A549 (cell line): ENCODE results near the gene ZC3H18. TPM values are rescaled to one million over a fixed set of nuclear protein-coding genes. Genes with fewer than 3 reads are reported as not detected.

ENCODE experiments used
- ATAC-seq, 2 experiments: fragments of 200-7000 bp in 1 of 2; fragments of >200 bp in 1 of 2; cut with Nextera tagmentation in 1 of 2; cut with Tn5 transposase in 1 of 2; 3 replicates each; pipeline versions ENCODE4 v1.8.0 to v1.9.1; 2018 to 2020; ENCODE audit warnings: mild to moderate bottlenecking in 1 of 2, moderate library complexity in 1 of 2
- CTCF ChIA-PET: fragments of 300-600 bp; sonication (Branson Sonifier 250); formaldehyde crosslinking; extraction: SDS; loops from one replicate; lab custom pipeline; 2021; ENCODE audit warnings: antibody characterized with exemption, inconsistent platforms; lab: Yijun Ruan, JAX
- POLR2A ChIA-PET: fragments of 350-600 bp; formaldehyde crosslinking; extraction: SDS; loops from one replicate; lab custom pipeline; 2021; ENCODE audit warnings: antibody characterized with exemption, inconsistent platforms; lab: Yijun Ruan, JAX
- DNase-seq, 2 experiments: peaks; one replicate each; pipeline versions ENCODE4 v3.0.0 to v3.0.0-alpha.2; 2011 to 2016; ENCODE audit warnings: low read depth in 1 of 2, low spot score in 1 of 2
- FAIRE-seq: peaks from 2 replicates; lab custom pipeline; 2011; peaks lifted over from hg19 to GRCh38; lab: Jason Lieb, UNC
- H3K27ac ChIP-seq, 2 experiments: fragments of >200 bp; sonication (Bioruptor Twin); formaldehyde crosslinking; 3 replicates each; pipeline ENCODE4 v1.5.1; 2016 to 2017
- H3K4me1 ChIP-seq: fragments of >200 bp; sonication (Bioruptor Twin); formaldehyde crosslinking; 3 replicates; pipeline ENCODE4 v1.6.1; 2016
- H3K4me2 ChIP-seq: fragments of >200 bp; sonication (Bioruptor Twin); formaldehyde crosslinking; 3 replicates; pipeline ENCODE4 v1.6.1; 2016
- H3K4me3 ChIP-seq: fragments of >200 bp; sonication (Bioruptor Twin); formaldehyde crosslinking; 3 replicates; pipeline ENCODE4 v1.5.1; 2016
- H3K9me3 ChIP-seq: fragments of >200 bp; sonication (Bioruptor Twin); formaldehyde crosslinking; 3 replicates; pipeline ENCODE4 v1.6.1; 2016
- CBX8 ChIP-seq: fragments of 200-600 bp; sonication (generic); IDR thresholded peaks from 2 replicates; pipeline ENCODE4 v1.6.1; 2016
- CHD4 ChIP-seq: fragments of 200-600 bp; sonication (generic); IDR thresholded peaks from 2 replicates; pipeline ENCODE4 v1.6.1; 2016; ENCODE audit warnings: antibody characterized with exemption, mild to moderate bottlenecking, borderline replicate concordance
- EHMT2 ChIP-seq: fragments of 200-600 bp; sonication (generic); IDR thresholded peaks from 2 replicates; pipeline ENCODE4 v1.6.1; 2016; ENCODE audit warnings: antibody characterized with exemption, low read depth, mild to moderate bottlenecking, moderate library complexity
- EP300 ChIP-seq, 2 experiments: fragments of >200 bp; sonication (Bioruptor Twin); formaldehyde crosslinking; IDR thresholded peaks; 2 replicates in 1 of 2; 3 replicates in 1 of 2; pipeline ENCODE4 v1.6.1; 2016 to 2017
- GATA3 ChIP-seq: IDR thresholded peaks from 2 replicates; pipeline ENCODE4 v1.6.1; 2012; ENCODE audit warnings: borderline replicate concordance
- HOXA7 ChIP-seq: fragments of 250-450 bp; sonication (Bioruptor Pico); IDR thresholded peaks from 2 replicates; pipeline ENCODE4 v1.5.0; 2020; ENCODE audit warnings: mild to moderate bottlenecking, moderate library complexity
- MAZ ChIP-seq: fragments of 150-350 bp; IDR thresholded peaks from 2 replicates; pipeline ENCODE4 v1.6.1; 2014; ENCODE audit warnings: antibody characterized with exemption, low read depth, low read length, borderline replicate concordance
- MYC ChIP-seq: IDR thresholded peaks from 2 replicates; pipeline ENCODE4 v1.6.1; 2012; ENCODE audit warnings: mild to moderate bottlenecking, inconsistent platforms, low read length, improper control_type of control experiment, borderline replicate concordance
- NPAS2 ChIP-seq: fragments of 250-450 bp; sonication (Bioruptor Pico); IDR thresholded peaks from 2 replicates; pipeline ENCODE4 v1.8.0; 2022; ENCODE audit warnings: mild to moderate bottlenecking, moderate library complexity, borderline replicate concordance
- NR3C1 ChIP-seq: fragments of >200 bp; sonication (Bioruptor Twin); formaldehyde crosslinking; IDR thresholded peaks from 3 replicates; pipeline ENCODE4 v1.6.1; 2017
- POLR2A ChIP-seq: IDR thresholded peaks from 2 replicates; pipeline ENCODE4 v1.6.1; 2012; ENCODE audit warnings: mild to moderate bottlenecking, low read length
- POLR2AphosphoS2 ChIP-seq: conservative IDR thresholded peaks from 2 replicates; pipeline ENCODE4 v1.6.1; 2012; ENCODE audit warnings: low read length, improper control_type of control experiment, inconsistent platforms
- RAD21 ChIP-seq, 2 experiments: fragments of >200 bp in 1 of 2; sonication (Bioruptor Twin) in 1 of 2; formaldehyde crosslinking in 1 of 2; IDR thresholded peaks in 1 of 2; conservative IDR thresholded peaks in 1 of 2; 2 replicates in 1 of 2; 3 replicates in 1 of 2; pipeline ENCODE4 v1.6.1; 2012 to 2018; ENCODE audit warnings: inconsistent platforms in 1 of 2
- RARB ChIP-seq: fragments of 250-450 bp; sonication (Bioruptor Pico); IDR thresholded peaks from 2 replicates; pipeline ENCODE4 v1.8.0; 2021; ENCODE audit warnings: mild to moderate bottlenecking, moderate library complexity
- RFX5 ChIP-seq: fragments of 450-650 bp; IDR thresholded peaks from 2 replicates; pipeline ENCODE4 v1.7.1; 2014; ENCODE audit warnings: antibody characterized with exemption, mild to moderate bottlenecking, moderate library complexity
- RNF2 ChIP-seq: fragments of 200-600 bp; sonication (generic); IDR thresholded peaks from 2 replicates; pipeline ENCODE4 v1.6.1; 2016; ENCODE audit warnings: low read depth, mild to moderate bottlenecking, antibody characterized with exemption, moderate library complexity, borderline replicate concordance
- SREBF2 ChIP-seq: fragments of 450-650 bp; IDR thresholded peaks from 2 replicates; pipeline ENCODE4 v1.6.1; 2014; ENCODE audit warnings: mild to moderate bottlenecking, moderate library complexity
- ZFP36 ChIP-seq: fragments of 450-650 bp; IDR thresholded peaks from 2 replicates; pipeline ENCODE4 v1.6.1; 2014; ENCODE audit warnings: borderline replicate concordance; ENCODE audit not compliant: partially characterized antibody
- ZNF302 ChIP-seq: fragments of 250-450 bp; sonication (Bioruptor Pico); IDR thresholded peaks from 2 replicates; pipeline ENCODE4 v1.9.0; 2021; ENCODE audit warnings: inconsistent platforms, mild to moderate bottlenecking, moderate library complexity
- ZSCAN20 ChIP-seq: fragments of 250-450 bp; sonication (Bioruptor Pico); IDR thresholded peaks from 2 replicates; pipeline ENCODE4 v1.8.0; 2022; ENCODE audit warnings: mild to moderate bottlenecking, moderate library complexity
- WGBS: methylation state at CpG from one replicate; pipeline ENCODE4 v1.1.6; 2017; ENCODE audit errors: missing lambda C conversion rate; 5-methylcytosine and 5-hydroxymethylcytosine counted together
- polyA plus RNA-seq, 4 experiments: library from polyadenylated mRNA; depleted of rRNA in 3 of 4; stranded (reverse); fragments of >200 nt; fragmentation: RNase III in 1 of 4; extraction: RNeasy Plus Mini Kit Qiagen cat#74134 plus additional on column Dnase treatment in 1 of 4; gene quantifications; 2 replicates in 3 of 4; 3 replicates in 1 of 4; pipeline ENCODE4 v1.2.3, GENCODE V29; 2011 to 2017
- TF ChIP-seq, protein P1 (sequence below): fragments of 150-350 bp; IDR thresholded peaks from 2 replicates; pipeline ENCODE4 v1.6.1; 2014; ENCODE audit warnings: low read depth, mild to moderate bottlenecking, low read length
- TF ChIP-seq, protein P2 (sequence below): fragments of 200-600 bp; sonication (generic); IDR thresholded peaks from 2 replicates; pipeline ENCODE4 v1.6.1; 2016; ENCODE audit warnings: antibody characterized with exemption, mild to moderate bottlenecking, moderate library complexity
- TF ChIP-seq, protein P3 (sequence below): fragments of 450-650 bp; IDR thresholded peaks from 2 replicates; pipeline ENCODE4 v1.6.1; 2014; ENCODE audit warnings: antibody characterized with exemption
- TF ChIP-seq, protein P4 (sequence below): fragments of >200 bp; sonication (Bioruptor Twin); formaldehyde crosslinking; IDR thresholded peaks from 3 replicates; pipeline ENCODE4 v1.6.1; 2016

Gene ZC3H18
- polyA plus RNA-seq, 2 of the 4 experiments (the other 2 are of a cell fraction): 21.1 to 48.2 TPM

DNA sequence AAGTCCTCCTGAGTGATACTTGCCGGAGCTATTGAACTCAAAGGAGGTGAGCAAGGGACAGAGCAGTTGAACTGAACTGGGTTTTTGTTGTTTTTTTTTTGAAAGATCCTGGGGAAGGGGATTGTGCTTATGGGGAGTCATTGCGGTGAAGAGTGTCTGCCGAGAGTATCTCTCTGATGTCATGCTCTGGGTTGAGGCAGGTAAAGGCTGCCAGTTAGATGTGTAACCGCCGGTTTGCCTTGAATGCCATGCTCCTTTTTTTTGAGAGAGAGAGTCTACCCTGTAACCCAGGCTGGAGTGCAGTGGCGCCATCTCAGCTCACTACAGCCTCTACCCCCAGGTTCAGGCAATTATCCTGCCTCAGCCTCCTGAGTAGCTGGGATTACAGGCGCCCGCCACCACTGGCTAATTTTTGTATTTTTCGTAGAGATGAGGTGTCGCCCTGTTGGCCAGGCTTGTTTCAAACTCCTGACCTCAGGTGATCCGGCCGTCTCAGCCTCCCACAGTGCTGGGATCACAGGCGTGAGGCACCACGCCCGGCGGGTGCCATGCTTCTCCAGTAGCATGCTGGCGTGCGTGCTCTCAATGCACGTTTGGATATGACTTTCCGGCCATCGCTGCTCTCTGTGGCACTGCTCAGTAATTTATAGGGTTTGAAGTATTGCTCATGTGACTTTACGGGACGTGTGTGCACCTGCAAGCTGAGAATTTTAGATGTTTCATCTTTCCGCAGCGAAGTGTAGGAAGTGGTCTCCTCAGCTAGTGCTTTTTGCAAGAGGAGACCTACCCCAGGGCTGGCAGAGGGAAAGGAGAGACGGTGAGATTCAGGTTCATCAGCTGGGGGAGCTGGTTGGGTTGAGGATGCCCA, 8.5 kb downstream of the ZC3H18 start:
- H3K4me3 ChIP-seq: no peak overlapping the region
- ChIA-PET CTCF (interaction anchor here (0.6 to 1.0 kb wide), 4 partner anchors 9 to 1117 kb away, joined by 3 to 4 read pairs (median 3); partner anchors contain the start of gene ZC3H18), POLR2A (no interaction called here)
- FAIRE-seq (no peak), ATAC-seq (no peak), DNase-seq (no peak)
- H3K4me2 ChIP-seq: no peak overlapping the region
- no peak overlapping the region for H3K27ac ChIP-seq
- WGBS: 96% methylated on average over 26 of the region's 26 CpGs
- H3K4me1 ChIP-seq: no peaks in the 10 kb centered on the region
- no peaks in the 10 kb centered on the region for H3K9me3 ChIP-seq
- TF ChIP-seq SREBF2 (no peak), ZSCAN20 (CRISPR knock-in tag) (no peak), NPAS2 (no peak), RAD21 (conservative IDR thresholded peaks at IDR 0.05 in 1 of 2, IDR thresholded peaks at IDR 0.05 in 1 of 2) (no peak), EHMT2 (no peak), ZNF302 (CRISPR knock-in tag) (no peak), GATA3 (no peak)
- TF ChIP-seq, protein P1, sequence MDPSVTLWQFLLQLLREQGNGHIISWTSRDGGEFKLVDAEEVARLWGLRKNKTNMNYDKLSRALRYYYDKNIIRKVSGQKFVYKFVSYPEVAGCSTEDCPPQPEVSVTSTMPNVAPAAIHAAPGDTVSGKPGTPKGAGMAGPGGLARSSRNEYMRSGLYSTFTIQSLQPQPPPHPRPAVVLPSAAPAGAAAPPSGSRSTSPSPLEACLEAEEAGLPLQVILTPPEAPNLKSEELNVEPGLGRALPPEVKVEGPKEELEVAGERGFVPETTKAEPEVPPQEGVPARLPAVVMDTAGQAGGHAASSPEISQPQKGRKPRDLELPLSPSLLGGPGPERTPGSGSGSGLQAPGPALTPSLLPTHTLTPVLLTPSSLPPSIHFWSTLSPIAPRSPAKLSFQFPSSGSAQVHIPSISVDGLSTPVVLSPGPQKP: no peak
- TF ChIP-seq, protein P2, sequence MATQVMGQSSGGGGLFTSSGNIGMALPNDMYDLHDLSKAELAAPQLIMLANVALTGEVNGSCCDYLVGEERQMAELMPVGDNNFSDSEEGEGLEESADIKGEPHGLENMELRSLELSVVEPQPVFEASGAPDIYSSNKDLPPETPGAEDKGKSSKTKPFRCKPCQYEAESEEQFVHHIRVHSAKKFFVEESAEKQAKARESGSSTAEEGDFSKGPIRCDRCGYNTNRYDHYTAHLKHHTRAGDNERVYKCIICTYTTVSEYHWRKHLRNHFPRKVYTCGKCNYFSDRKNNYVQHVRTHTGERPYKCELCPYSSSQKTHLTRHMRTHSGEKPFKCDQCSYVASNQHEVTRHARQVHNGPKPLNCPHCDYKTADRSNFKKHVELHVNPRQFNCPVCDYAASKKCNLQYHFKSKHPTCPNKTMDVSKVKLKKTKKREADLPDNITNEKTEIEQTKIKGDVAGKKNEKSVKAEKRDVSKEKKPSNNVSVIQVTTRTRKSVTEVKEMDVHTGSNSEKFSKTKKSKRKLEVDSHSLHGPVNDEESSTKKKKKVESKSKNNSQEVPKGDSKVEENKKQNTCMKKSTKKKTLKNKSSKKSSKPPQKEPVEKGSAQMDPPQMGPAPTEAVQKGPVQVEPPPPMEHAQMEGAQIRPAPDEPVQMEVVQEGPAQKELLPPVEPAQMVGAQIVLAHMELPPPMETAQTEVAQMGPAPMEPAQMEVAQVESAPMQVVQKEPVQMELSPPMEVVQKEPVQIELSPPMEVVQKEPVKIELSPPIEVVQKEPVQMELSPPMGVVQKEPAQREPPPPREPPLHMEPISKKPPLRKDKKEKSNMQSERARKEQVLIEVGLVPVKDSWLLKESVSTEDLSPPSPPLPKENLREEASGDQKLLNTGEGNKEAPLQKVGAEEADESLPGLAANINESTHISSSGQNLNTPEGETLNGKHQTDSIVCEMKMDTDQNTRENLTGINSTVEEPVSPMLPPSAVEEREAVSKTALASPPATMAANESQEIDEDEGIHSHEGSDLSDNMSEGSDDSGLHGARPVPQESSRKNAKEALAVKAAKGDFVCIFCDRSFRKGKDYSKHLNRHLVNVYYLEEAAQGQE: no peak

DNA sequence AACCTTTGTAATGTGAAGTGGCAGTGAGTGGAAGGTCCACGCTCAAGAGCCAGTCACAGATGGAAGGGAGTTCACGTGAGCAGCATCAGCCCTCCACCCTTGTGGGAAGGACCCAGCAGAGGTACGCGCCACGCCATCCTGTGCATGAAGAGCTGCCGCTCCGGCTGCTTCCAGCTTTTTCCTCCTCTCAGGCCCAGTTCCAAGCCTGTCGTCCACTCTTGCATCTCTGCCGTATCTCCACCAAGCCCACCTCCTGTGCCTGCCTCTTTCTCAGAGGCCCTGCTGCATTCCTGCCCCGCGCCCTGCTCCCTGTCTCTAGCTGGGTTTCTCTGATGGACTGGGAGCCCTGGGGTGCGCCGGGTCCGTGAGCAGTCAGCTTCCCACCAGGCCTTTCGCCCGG, 10.2 kb downstream of the ZC3H18 start:
- WGBS: 97% methylated on average over 16 of the region's 16 CpGs
- DNase-seq: no peak
- Histone ChIP-seq H3K9me3 (no peaks in the 10 kb centered on the region), H3K4me1 (no peaks in the 10 kb centered on the region), H3K4me3 (no peak overlapping the region), H3K27ac (no peak overlapping the region), H3K4me2 (no peak overlapping the region)
- no peak for FAIRE-seq
- ChIA-PET POLR2A (no interaction called here), CTCF (no interaction called here)
- no peak for ATAC-seq
- TF ChIP-seq, protein P3, sequence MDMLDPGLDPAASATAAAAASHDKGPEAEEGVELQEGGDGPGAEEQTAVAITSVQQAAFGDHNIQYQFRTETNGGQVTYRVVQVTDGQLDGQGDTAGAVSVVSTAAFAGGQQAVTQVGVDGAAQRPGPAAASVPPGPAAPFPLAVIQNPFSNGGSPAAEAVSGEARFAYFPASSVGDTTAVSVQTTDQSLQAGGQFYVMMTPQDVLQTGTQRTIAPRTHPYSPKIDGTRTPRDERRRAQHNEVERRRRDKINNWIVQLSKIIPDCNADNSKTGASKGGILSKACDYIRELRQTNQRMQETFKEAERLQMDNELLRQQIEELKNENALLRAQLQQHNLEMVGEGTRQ: no peak
- TF ChIP-seq POLR2AphosphoS2: no peak
- no peak for TF ChIP-seq CBX8
- no peak for TF ChIP-seq POLR2A
- no peak for TF ChIP-seq HOXA7 (CRISPR knock-in tag)
- no peak for TF ChIP-seq MYC
- no peak for TF ChIP-seq NR3C1
- no peak for TF ChIP-seq CHD4
- TF ChIP-seq ZFP36: no peak
- TF ChIP-seq SREBF2: no peak
- no peak for TF ChIP-seq MAZ
- no peak for TF ChIP-seq EP300 (IDR thresholded peaks at IDR 0.05)
- TF ChIP-seq GATA3: no peak
- TF ChIP-seq RNF2: no peak
- TF ChIP-seq ZSCAN20 (CRISPR knock-in tag): no peak
- no peak for TF ChIP-seq RARB (CRISPR knock-in tag)
- TF ChIP-seq, protein P4, sequence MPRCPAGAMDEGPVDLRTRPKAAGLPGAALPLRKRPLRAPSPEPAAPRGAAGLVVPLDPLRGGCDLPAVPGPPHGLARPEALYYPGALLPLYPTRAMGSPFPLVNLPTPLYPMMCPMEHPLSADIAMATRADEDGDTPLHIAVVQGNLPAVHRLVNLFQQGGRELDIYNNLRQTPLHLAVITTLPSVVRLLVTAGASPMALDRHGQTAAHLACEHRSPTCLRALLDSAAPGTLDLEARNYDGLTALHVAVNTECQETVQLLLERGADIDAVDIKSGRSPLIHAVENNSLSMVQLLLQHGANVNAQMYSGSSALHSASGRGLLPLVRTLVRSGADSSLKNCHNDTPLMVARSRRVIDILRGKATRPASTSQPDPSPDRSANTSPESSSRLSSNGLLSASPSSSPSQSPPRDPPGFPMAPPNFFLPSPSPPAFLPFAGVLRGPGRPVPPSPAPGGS: no peak
- no peak for TF ChIP-seq RFX5
